DND-41 (cell line): ENCODE results near the gene KCTD11.

Experiments
- ATAC-seq: fragments of 200-7000 bp; cut with Tn5 transposase; 3 replicates; pipeline ENCODE4 v1.9.1; 2021; ENCODE audit warnings: low read depth; ENCODE audit not compliant: insufficient read depth
- DNase-seq: peaks from one replicate; pipeline ENCODE4 v3.0.0-alpha.2; 2020
- H2AFZ ChIP-seq: 2 replicates; pipeline ENCODE4 v1.6.0; 2012; ENCODE audit warnings: low read depth, low read length
- H3K27ac ChIP-seq: 2 replicates; pipeline ENCODE4 v1.5.1; 2012; ENCODE audit warnings: low read length, inconsistent platforms
- H3K27me3 ChIP-seq: fragments of 200-600 bp; sonication (generic); 2 replicates; pipeline ENCODE4 v1.6.0; 2012; ENCODE audit warnings: low read length, mild to moderate bottlenecking, inconsistent platforms; ENCODE audit not compliant: insufficient read depth, poor library complexity
- H3K36me3 ChIP-seq: 2 replicates; pipeline ENCODE4 v1.5.1; 2012; ENCODE audit warnings: low read length, inconsistent platforms; ENCODE audit not compliant: insufficient read depth
- H3K4me1 ChIP-seq: 2 replicates; pipeline ENCODE4 v1.5.1; 2012; ENCODE audit warnings: mild to moderate bottlenecking, low read length; ENCODE audit not compliant: insufficient read depth
- H3K4me2 ChIP-seq: 2 replicates; pipeline ENCODE4 v1.6.0; 2012; ENCODE audit warnings: mild to moderate bottlenecking, moderate library complexity, low read length, inconsistent platforms; ENCODE audit not compliant: insufficient read depth
- H3K4me3 ChIP-seq, 2 experiments: fragments of 200-600 bp in 1 of 2; shearing (Covaris generic) in 1 of 2; 2 replicates each; pipeline ENCODE4 v1.5.1; 2012 to 2016; ENCODE audit warnings: inconsistent platforms in 2 of 2, low read length in 2 of 2, mild to moderate bottlenecking in 2 of 2, low read depth in 1 of 2, moderate library complexity in 1 of 2
- H3K79me2 ChIP-seq: 2 replicates; pipeline ENCODE4 v1.6.0; 2012; ENCODE audit warnings: low read length, inconsistent platforms; ENCODE audit not compliant: insufficient read depth
- H3K9ac ChIP-seq: 2 replicates; pipeline ENCODE4 v1.6.0; 2012; ENCODE audit warnings: low read depth, mild to moderate bottlenecking, inconsistent platforms, low read length, moderate library complexity
- H3K9me3 ChIP-seq: 2 replicates; pipeline ENCODE4 v1.5.1; 2012; ENCODE audit warnings: low read length, moderate library complexity, mild to moderate bottlenecking, inconsistent platforms; ENCODE audit not compliant: insufficient read depth, severe bottlenecking
- H4K20me1 ChIP-seq: 2 replicates; pipeline ENCODE4 v1.6.0; 2012; ENCODE audit warnings: low read length; ENCODE audit not compliant: insufficient read depth
- CTCF ChIP-seq: IDR thresholded peaks from 2 replicates; pipeline ENCODE4 v1.5.1; 2012; ENCODE audit warnings: borderline replicate concordance, low read length, moderate library complexity, mild to moderate bottlenecking; ENCODE audit not compliant: poor library complexity, severe bottlenecking; ENCODE audit errors: extremely low read depth
- EZH2 ChIP-seq: IDR thresholded peaks from 3 replicates; pipeline ENCODE4 v1.6.1; 2012; ENCODE audit warnings: borderline replicate concordance, low read depth, mild to moderate bottlenecking, moderate library complexity, low read length, inconsistent platforms; ENCODE audit not compliant: severe bottlenecking

KCTD11 gene

GRCh38 chr17:7313890-7314718, 37.9 kb upstream of the KCTD11 start:
- H3K79me2 ChIP-seq = peaks cover 63% of the 10 kb centered on the region
- no peaks in the 10 kb centered on the region for H3K27me3 ChIP-seq
- no peak overlapping the region for H2AFZ ChIP-seq
- no peak for TF ChIP-seq CTCF
- TF ChIP-seq EZH2 = no peak
- DNase-seq (no peak), ATAC-seq (no peak)
- H3K4me3 ChIP-seq = peak overlapping the region; percentile 45 to 88; a peak in 3 of 4 replicates
- peak overlapping the region; percentile 95 for H3K4me2 ChIP-seq
- peaks cover 62% of the 10 kb centered on the region for H3K4me1 ChIP-seq
- H3K27ac ChIP-seq = peak overlapping the region; percentile 75
- H4K20me1 ChIP-seq = peaks cover 53% of the 10 kb centered on the region
- peaks cover 80% of the 10 kb centered on the region for H3K36me3 ChIP-seq
- no peaks in the 10 kb centered on the region for H3K9me3 ChIP-seq
- peak overlapping the region; percentile 69 for H3K9ac ChIP-seq

- H3K27me3 ChIP-seq = no peaks in the 10 kb centered on the region
Measured at GRCh38 chr17:7314719-7315569, 37.0 kb upstream of the KCTD11 start, which contains the start of gene GPS2. Gene GPS2, minus strand, starts transcription at chr17:7315360. Its CDS starts 308 bp downstream, at chr17:7315052.

GRCh38 chr17:7315570-7316235, 36.3 kb upstream of the KCTD11 start:
- H3K36me3 ChIP-seq = peaks cover 72% of the 10 kb centered on the region
- peak overlapping the region; percentile 75 for H3K27ac ChIP-seq
- H3K9me3 ChIP-seq = no peaks in the 10 kb centered on the region
- H3K27me3 ChIP-seq = no peaks in the 10 kb centered on the region
- TF ChIP-seq EZH2 (no peak), CTCF (no peak)
- peaks cover 47% of the 10 kb centered on the region for H3K79me2 ChIP-seq
- H2AFZ ChIP-seq = peak overlapping the region; percentile 73
- no peak; the same call in 2 of the 3 replicates for ATAC-seq
- H3K4me2 ChIP-seq = peak overlapping the region; percentile 95
- H3K4me1 ChIP-seq = peaks cover 46% of the 10 kb centered on the region
- H3K4me3 ChIP-seq = peak overlapping the region; percentile 45 to 88
- H4K20me1 ChIP-seq = peaks cover 37% of the 10 kb centered on the region
- no peak for DNase-seq
- peak overlapping the region; percentile 69 for H3K9ac ChIP-seq

More at GRCh38 chr17:7314719-7315569, 37.0 kb upstream of the KCTD11 start, which contains the start of gene GPS2:
- Histone ChIP-seq H3K4me3 (peak within 1 kb of the TSS; percentile 45 to 88), H3K36me3 (peaks cover 72% of the 10 kb centered on the region), H3K9ac (peak within 1 kb of the TSS; percentile 69), H4K20me1 (peaks cover 44% of the 10 kb centered on the region), H2AFZ (peak within 1 kb of the TSS; percentile 73), H3K4me2 (peak within 1 kb of the TSS; percentile 95), H3K9me3 (no peaks in the 10 kb centered on the region), H3K4me1 (peaks cover 53% of the 10 kb centered on the region), H3K79me2 (peaks cover 55% of the 10 kb centered on the region), H3K27ac (peak within 1 kb of the TSS; percentile 75)
- TF ChIP-seq EZH2 = no peak
- no peak for TF ChIP-seq CTCF
- peak; percentile 79 for ATAC-seq
- DNase-seq = peak; percentile 91
